Raji (cell line): Measurements from ENCODE around the gene ZNF75A.

Source experiments
- POLR2A ChIP-seq: IDR thresholded peaks from 2 replicates; pipeline ENCODE4 v1.6.1; 2011; ENCODE audit warnings: low read depth, low read length, control low read depth; ENCODE audit not compliant: insufficient read depth

ZNF75A gene

GRCh38 chr16:3346041-3346440, 40.7 kb downstream of the ZNF75A start:
- TF ChIP-seq POLR2A, result no peak

- TF ChIP-seq POLR2A, result no peak
Observed at GRCh38 chr16:3347586-3347985, 42.3 kb downstream of the ZNF75A start.

DNA sequence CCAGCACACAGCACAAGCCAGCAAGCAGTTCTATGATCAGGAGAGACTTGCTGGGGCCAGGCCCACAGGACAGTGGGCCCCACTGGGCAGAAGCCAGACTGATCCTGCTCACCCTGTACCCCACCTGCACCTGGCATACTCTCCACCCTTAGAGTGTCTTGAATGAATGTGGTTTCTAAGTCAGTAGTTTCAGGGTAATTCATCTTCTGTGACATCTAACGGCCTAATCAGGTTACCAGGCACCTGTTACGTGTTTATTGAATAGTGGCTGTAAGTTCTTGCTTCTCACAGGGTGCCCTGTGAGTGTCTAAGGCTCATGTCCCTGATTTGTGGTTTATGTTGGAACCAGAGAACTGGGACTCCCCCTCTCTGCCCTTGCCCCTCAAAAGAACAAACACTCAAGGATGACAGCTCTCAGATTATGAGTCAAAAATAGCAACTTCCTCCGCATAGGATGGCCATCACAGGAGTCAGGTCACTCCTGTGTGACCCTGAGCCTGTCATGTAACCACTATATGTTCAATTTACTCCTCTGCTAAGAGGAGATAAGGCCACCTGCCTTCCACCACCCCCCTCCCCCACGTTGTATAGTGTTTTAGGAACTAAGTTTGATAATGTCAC, 43.4 kb downstream of the ZNF75A start:
- TF ChIP-seq POLR2A, result peak; percentile 35; the same call in 1 of the 2 replicates

DNA sequence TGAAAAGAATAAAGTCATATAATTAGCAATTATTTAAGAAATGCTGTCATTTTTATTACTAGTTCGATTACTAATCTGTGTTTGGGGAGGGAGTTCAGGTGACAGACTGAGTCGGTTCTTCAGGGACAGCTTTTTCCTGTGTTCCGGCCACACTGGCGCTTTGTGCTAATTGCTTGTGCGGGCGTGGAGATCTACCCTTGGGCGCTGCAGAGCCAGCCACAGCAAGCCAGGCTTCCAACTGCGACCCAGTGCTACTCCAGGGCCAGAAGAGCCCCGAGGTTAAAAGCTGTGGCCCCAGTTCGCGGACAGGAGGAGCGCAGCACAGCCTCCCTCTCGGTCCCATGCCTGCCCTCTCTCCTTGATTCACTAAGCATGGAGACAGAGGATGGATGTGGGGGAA, 43.9 kb downstream of the ZNF75A start:
- no peak for TF ChIP-seq POLR2A

- TF ChIP-seq POLR2A, result no peak
Observed at GRCh38 chr16:3355589-3355988, 50.3 kb downstream of the ZNF75A start, which contains the start of gene OR2C1. Gene OR2C1 (plus strand): TSS chr16:3355889. CDS start chr16:3355941, 52 bp downstream.

DNA sequence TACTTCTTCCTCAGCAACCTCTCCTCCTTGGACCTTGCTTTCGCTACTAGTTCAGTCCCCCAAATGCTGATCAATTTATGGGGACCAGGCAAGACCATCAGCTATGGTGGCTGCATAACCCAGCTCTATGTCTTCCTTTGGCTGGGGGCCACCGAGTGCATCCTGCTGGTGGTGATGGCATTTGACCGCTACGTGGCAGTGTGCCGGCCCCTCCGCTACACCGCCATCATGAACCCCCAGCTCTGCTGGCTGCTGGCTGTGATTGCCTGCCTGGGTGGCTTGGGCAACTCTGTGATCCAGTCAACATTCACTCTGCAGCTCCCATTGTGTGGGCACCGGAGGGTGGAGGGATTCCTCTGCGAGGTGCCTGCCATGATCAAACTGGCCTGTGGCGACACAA, 50.8 kb downstream of the ZNF75A start:
- TF ChIP-seq POLR2A, result no peak

DNA sequence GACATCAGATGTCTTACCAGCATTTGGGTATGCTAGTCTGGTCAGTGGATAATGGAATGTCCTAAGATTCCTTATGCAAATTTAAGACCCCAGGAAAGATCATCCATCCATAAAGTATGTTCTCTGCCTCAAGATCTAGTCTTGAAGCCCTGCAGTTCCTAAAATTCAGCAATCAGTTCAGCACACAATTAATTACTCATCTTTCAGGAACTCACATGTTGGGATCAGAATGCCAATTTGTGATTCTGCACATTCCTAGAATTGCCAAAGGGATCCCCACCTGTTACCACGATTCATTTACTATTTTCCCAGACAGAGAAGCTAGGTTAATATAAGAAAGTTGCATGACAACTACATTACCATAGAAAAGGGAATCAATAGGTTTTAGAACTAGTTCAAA, 53.6 kb downstream of the ZNF75A start:
- no peak for TF ChIP-seq POLR2A

GRCh38 chr16:3362931-3363330, 57.6 kb downstream of the ZNF75A start:
- no peak for TF ChIP-seq POLR2A

- TF ChIP-seq POLR2A, result no peak
Observed at GRCh38 chr16:3363793-3364192, 58.5 kb downstream of the ZNF75A start.

DNA sequence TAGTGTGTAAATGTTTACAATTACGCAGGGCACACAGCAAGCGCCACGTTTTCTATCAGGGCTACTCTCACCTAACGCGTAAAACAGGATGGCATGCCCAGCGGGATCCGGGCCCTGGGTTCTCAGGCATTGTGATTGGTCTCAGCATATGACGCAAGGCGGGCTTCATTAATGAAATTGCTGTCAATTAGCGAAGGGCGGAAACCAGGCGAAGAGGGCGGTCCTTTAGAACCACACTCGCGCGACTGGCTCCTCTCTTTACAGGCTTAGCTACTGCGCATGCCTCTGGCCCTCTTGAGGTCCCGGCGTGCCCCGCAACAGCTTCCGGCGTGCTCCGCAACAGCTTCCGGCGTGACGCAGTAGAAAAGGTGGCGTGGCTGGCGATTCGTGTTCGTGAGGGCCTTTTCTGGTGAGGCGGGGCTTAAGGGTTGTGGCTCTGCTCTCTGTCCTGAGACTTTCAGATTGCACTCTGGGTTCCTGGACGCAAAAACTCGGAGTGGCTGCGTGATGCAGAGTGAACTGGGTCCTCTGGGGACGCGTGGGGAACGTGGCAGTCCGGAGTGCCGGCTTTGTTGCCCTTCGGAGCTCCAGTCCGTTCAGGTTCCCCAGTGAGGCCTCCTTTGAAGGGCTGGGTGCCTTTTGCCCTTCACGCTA, 59.6 kb downstream of the ZNF75A start:
- TF ChIP-seq POLR2A, result no peak
